ENCODE results near the gene RCOR1. TPM values are rescaled to one million over a fixed set of nuclear protein-coding genes. Genes with fewer than 3 reads are reported as not detected.

Gene RCOR1
- polyA plus RNA-seq, 1 donor from 2014 or later = 10.4 TPM

DNA sequence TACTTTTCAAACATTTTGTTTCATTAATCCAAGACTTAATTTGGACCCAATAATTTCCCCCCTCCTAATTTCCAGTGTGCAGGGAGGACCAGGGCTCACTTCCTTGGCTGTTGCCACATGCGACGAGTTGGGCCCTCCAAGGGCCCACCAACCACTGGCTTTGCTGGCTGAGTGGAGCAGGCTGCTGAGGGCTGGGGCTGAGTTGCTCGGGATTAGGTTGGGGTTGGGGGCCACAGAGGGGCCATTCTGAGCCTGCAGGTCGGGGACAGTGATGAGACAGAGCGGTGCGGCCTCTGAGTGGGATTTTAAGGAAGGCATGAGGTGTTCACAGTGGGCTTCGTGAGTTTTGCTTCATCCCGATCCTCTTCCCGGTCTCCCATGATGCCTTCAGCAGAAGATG lies 178.7 kb downstream of the RCOR1 start:
- no peaks in the 10 kb centered on the region for H3K9me3 ChIP-seq (ENCODE audit: low read length)
- TF ChIP-seq EP300 (conservative IDR thresholded peaks at IDR 0.05; ENCODE audit: poor library complexity, severe bottlenecking) = no peak
- TF ChIP-seq, protein P1, sequence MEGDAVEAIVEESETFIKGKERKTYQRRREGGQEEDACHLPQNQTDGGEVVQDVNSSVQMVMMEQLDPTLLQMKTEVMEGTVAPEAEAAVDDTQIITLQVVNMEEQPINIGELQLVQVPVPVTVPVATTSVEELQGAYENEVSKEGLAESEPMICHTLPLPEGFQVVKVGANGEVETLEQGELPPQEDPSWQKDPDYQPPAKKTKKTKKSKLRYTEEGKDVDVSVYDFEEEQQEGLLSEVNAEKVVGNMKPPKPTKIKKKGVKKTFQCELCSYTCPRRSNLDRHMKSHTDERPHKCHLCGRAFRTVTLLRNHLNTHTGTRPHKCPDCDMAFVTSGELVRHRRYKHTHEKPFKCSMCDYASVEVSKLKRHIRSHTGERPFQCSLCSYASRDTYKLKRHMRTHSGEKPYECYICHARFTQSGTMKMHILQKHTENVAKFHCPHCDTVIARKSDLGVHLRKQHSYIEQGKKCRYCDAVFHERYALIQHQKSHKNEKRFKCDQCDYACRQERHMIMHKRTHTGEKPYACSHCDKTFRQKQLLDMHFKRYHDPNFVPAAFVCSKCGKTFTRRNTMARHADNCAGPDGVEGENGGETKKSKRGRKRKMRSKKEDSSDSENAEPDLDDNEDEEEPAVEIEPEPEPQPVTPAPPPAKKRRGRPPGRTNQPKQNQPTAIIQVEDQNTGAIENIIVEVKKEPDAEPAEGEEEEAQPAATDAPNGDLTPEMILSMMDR (IDR thresholded peaks at IDR 0.05; ENCODE audit: poor library complexity, severe bottlenecking) = no peak
- TF ChIP-seq MXI1 (conservative IDR thresholded peaks at IDR 0.05; ENCODE audit: poor library complexity, severe bottlenecking) = no peak
- no peak for TF ChIP-seq EZH2 (IDR thresholded peaks at IDR 0.05; ENCODE audit: borderline replicate concordance, insufficient read depth, low read length, poor library complexity, severe bottlenecking)
- TF ChIP-seq TAF1 (IDR thresholded peaks at IDR 0.05; ENCODE audit: low read depth) = no peak
- TF ChIP-seq SMC3 (conservative IDR thresholded peaks at IDR 0.05; ENCODE audit: poor library complexity) = no peak
- no peak for TF ChIP-seq RAD21 (conservative IDR thresholded peaks at IDR 0.05)
- no peak for TF ChIP-seq REST (IDR thresholded peaks at IDR 0.05; ENCODE audit: borderline replicate concordance)
- no peak for TF ChIP-seq POLR2AphosphoS5 (IDR thresholded peaks at IDR 0.05)
- H3K4me2 ChIP-seq (ENCODE audit: low read length) = no peak overlapping the region
- H3K9me2 ChIP-seq (ENCODE audit: insufficient read depth, low read length) = no peaks in the 10 kb centered on the region
- H4K20me1 ChIP-seq (ENCODE audit: insufficient read depth) = no peaks in the 10 kb centered on the region
- no peak overlapping the region for H3K9ac ChIP-seq (ENCODE audit: low read length)
- no peak overlapping the region for H3K4me3 ChIP-seq (ENCODE audit: low read length)
- H3K36me3 ChIP-seq (ENCODE audit: insufficient read depth, low read length) = no peaks in the 10 kb centered on the region
- no peaks in the 10 kb centered on the region for H3K79me2 ChIP-seq (replicated peaks; ENCODE audit: insufficient read depth, low read length)
- H3K27ac ChIP-seq (ENCODE audit: low read length) = no peak overlapping the region
- no peak overlapping the region for H2AFZ ChIP-seq (ENCODE audit: low read depth, low read length)
- no peaks in the 10 kb centered on the region for H3F3A ChIP-seq (ENCODE audit: insufficient read depth, low read length, poor library complexity, severe bottlenecking)
- no peaks in the 10 kb centered on the region for H3K27me3 ChIP-seq (ENCODE audit: insufficient read depth, low read depth, low read length)

DNA sequence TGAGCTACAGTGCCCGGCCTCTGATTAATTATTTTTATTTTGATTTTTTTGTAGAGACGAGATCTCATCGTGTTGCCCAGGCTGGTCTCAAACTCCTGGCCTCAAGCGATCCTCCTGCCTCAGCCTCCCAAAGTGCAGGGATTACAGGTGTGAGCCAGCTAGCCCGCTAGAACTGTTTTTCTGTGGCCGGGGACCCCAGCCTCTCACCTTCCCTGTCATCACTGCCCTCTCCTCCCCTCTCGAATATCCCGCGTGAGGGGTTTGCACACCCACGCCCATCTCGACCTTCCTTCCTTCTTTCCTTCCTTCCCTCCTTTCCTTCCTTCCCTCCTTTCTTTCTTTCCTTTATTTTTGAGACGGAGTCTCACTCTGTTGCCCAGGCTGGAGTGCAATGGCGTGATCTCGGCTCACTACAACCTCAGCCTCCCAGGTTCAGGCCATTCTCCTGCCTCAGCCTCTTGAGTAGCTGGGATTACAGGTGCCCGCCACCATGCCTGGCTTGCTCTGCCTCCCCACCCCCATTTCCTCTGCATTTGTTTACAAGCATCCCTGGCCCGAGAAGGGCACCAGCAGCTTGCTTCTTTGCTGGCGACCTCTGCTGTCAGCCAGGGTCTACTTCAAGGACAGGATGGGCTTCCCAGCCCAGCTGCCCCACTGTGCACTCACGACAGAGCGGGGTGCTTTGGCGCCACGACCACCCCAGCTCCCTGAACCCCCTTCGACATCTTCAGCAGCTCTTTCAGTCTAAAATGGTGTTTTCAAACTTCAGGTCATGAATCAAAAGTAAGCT lies 180.5 kb downstream of the RCOR1 start:
- TF ChIP-seq EP300 (conservative IDR thresholded peaks at IDR 0.05; ENCODE audit: poor library complexity, severe bottlenecking) = no peak
- TF ChIP-seq POLR2AphosphoS5 (IDR thresholded peaks at IDR 0.05) = no peak
- no peak for TF ChIP-seq MXI1 (conservative IDR thresholded peaks at IDR 0.05; ENCODE audit: poor library complexity, severe bottlenecking)
- TF ChIP-seq EZH2 (IDR thresholded peaks at IDR 0.05; ENCODE audit: borderline replicate concordance, insufficient read depth, low read length, poor library complexity, severe bottlenecking) = no peak
- TF ChIP-seq, protein P1 (IDR thresholded peaks at IDR 0.05; ENCODE audit: poor library complexity, severe bottlenecking) = no peak
- no peak for TF ChIP-seq RAD21 (conservative IDR thresholded peaks at IDR 0.05)
- TF ChIP-seq SMC3 (conservative IDR thresholded peaks at IDR 0.05; ENCODE audit: poor library complexity) = no peak
- TF ChIP-seq TAF1 (IDR thresholded peaks at IDR 0.05; ENCODE audit: low read depth) = no peak
- no peak for TF ChIP-seq REST (IDR thresholded peaks at IDR 0.05; ENCODE audit: borderline replicate concordance)
- Histone ChIP-seq H3K79me2 (replicated peaks; ENCODE audit: insufficient read depth, low read length) (no peaks in the 10 kb centered on the region), H3F3A (ENCODE audit: insufficient read depth, low read length, poor library complexity, severe bottlenecking) (no peaks in the 10 kb centered on the region), H3K4me3 (ENCODE audit: low read length) (no peak overlapping the region), H2AFZ (ENCODE audit: low read depth, low read length) (no peak overlapping the region), H3K4me2 (ENCODE audit: low read length) (no peak overlapping the region), H3K27ac (ENCODE audit: low read length) (no peak overlapping the region), H3K9ac (ENCODE audit: low read length) (no peak overlapping the region), H4K20me1 (ENCODE audit: insufficient read depth) (no peaks in the 10 kb centered on the region), H3K36me3 (ENCODE audit: insufficient read depth, low read length) (no peaks in the 10 kb centered on the region), H3K9me3 (ENCODE audit: low read length) (no peaks in the 10 kb centered on the region), H3K9me2 (ENCODE audit: insufficient read depth, low read length) (no peaks in the 10 kb centered on the region), H3K27me3 (ENCODE audit: insufficient read depth, low read depth, low read length) (no peaks in the 10 kb centered on the region)

Data from neural cell (in vitro differentiated cells).